MG63 (cell line): Measurements from ENCODE around the gene SUPT3H. TPM values are rescaled to one million over a fixed set of nuclear protein-coding genes. Genes with fewer than 3 reads are reported as not detected.
"Not testable (repeated sequence)": the region's sequence is repeated elsewhere in the genome, so short reads cannot be mapped to it uniquely, and the experiment has no call there.

Experiments
- DNase-seq: peaks from one replicate; pipeline ENCODE4 v3.0.0-alpha.2; 2020
- H3K27me3 ChIP-seq: fragments of 250-450 bp; sonication (Bioruptor Pico); 2 replicates; pipeline ENCODE4 v1.5.1; 2020; ENCODE audit warnings: mild to moderate bottlenecking, moderate library complexity
- H3K36me3 ChIP-seq: fragments of 250-450 bp; sonication (Bioruptor Pico); 2 replicates; pipeline ENCODE4 v1.5.1; 2020; ENCODE audit warnings: mild to moderate bottlenecking, moderate library complexity
- H3K4me3 ChIP-seq: fragments of 250-450 bp; sonication (Bioruptor Pico); 2 replicates; pipeline ENCODE4 v1.5.1; 2020; ENCODE audit warnings: mild to moderate bottlenecking, moderate library complexity
- H3K9me3 ChIP-seq: fragments of 250-450 bp; sonication (Bioruptor Pico); 2 replicates; pipeline ENCODE4 v1.5.1; 2020; ENCODE audit warnings: mild to moderate bottlenecking, moderate library complexity
- total RNA-seq: library from RNA; depleted of rRNA; stranded (reverse); fragments of >200 nt; shearing (Covaris generic); gene quantifications from 2 replicates; pipeline ENCODE4 v1.2.3, GENCODE V29; 2014; ENCODE audit warnings: low replicate concordance

SUPT3H gene
- total RNA-seq, 1 experiment from 2014 or later, result not detected

DNA sequence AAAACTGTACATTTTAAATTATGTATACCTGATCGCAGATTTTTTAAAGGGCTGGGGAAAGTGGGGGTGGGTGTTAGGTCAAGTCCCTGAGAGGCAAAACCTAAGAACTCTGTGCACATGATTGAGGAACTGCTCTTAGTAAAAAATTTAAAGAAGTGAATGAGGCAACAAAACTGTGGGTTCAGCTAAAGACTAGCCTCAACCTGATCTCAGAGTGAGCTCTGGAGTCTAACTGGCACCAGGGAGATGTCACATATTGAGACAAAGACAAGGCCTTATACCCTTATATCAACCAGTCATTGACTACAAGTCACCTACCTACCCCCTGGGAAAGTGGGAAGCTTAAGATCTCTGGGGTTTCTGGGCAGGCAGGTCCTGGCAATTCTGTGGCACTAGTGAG, 77.0 kb downstream of the SUPT3H start:
- DNase-seq, result no peak
- H3K9me3 ChIP-seq, result no peaks in the 10 kb centered on the region
- no peak overlapping the region for H3K4me3 ChIP-seq
- H3K27me3 ChIP-seq, result no peaks in the 10 kb centered on the region
- H3K36me3 ChIP-seq, result no peaks in the 10 kb centered on the region

DNA sequence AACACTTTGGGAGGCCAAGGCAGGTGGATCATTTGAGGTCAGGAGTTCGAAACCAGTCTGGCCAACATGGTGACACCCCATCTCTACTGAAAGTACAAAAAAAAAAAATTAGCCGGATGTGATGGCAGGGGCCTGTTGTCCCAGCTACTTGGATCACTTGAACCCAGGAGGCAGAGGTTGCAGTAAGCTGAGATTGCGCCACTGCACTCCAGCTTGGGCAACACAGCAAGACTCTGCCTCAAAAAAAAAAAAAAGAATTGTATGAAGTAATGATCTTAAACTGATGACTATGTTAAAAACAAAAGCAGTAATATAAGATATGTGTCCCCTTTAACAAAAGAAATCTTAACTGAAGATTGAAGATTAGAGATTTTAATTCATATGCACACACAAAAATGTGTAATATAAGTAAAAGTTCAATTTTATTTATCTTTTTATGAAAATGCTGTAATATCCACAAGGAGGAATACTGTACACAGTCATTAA, 78.6 kb downstream of the SUPT3H start:
- Histone ChIP-seq H3K4me3 (no peak overlapping the region), H3K9me3 (no peaks in the 10 kb centered on the region), H3K27me3 (no peaks in the 10 kb centered on the region), H3K36me3 (no peaks in the 10 kb centered on the region)
- DNase-seq, result no peak

DNA sequence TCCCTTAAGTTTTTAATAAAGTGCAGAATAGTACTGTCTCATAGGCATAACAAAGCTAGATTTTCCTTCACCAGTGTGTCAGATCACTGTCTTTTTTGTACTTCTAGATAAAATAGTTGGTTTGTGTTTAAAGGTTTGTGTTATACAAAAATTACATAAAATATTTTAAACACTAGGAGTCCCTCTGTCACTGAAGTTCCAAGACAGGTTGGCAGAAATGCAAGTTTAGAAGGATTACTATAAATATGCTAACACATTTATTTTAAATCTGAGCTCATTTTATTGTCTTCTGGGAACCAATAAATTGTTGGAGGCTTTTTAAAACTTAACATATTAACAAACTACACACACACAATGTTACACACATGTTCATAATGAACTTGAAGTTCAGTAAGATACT, 80.4 kb downstream of the SUPT3H start:
- H3K36me3 ChIP-seq, result no peaks in the 10 kb centered on the region
- H3K27me3 ChIP-seq, result no peaks in the 10 kb centered on the region
- DNase-seq, result no peak
- H3K4me3 ChIP-seq, result no peak overlapping the region
- H3K9me3 ChIP-seq, result no peaks in the 10 kb centered on the region

DNA sequence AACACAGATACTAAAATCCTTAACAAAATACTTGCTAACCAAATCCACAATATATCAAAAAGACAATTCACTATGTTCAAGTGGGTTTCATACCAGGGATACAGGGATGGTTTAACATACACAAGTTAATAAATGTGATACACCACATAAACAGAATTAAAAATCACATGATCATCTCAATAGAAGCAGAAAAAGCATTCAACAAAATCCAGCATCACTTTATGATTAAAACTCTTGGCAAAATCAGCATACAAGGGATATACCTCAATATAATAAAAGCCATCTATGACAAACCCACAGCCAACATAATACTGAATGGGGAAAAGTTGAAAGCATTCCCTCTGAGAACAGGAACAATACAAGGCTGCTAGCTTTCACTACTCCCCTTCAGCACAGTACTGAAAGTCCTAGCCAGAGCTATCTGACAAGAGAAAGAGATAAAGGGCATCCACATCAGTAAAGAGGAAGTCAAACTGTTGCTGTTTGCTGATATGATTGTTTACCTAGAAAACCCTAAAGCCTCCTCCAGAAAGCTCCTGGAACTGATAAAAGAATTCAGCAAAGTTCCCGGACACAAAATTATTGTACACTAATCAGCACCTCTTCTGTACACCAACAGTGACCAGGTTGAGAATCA, 83.6 kb downstream of the SUPT3H start:
- DNase-seq, H3K36me3 ChIP-seq, H3K9me3 ChIP-seq, H3K4me3 ChIP-seq, H3K27me3 ChIP-seq: not testable (repeated sequence)

GRCh38 chr6:45293306-45293705, 84.4 kb downstream of the SUPT3H start:
- peaks cover 7% of the 10 kb centered on the region; the same call in 1 of the 2 replicates for H3K27me3 ChIP-seq
- no peak overlapping the region for H3K4me3 ChIP-seq
- no peaks in the 10 kb centered on the region for H3K9me3 ChIP-seq
- H3K36me3 ChIP-seq, result no peaks in the 10 kb centered on the region
- DNase-seq, result no peak

GRCh38 chr6:45289751-45290514, 87.8 kb downstream of the SUPT3H start:
- Histone ChIP-seq H3K9me3 (peaks cover 2% of the 10 kb centered on the region; the same call in 1 of the 2 replicates), H3K36me3 (no peaks in the 10 kb centered on the region), H3K4me3 (no peak overlapping the region), H3K27me3 (peaks cover 7% of the 10 kb centered on the region; the same call in 1 of the 2 replicates)
- DNase-seq, result no peak

- not testable (repeated sequence) for H3K27me3 ChIP-seq, DNase-seq, H3K9me3 ChIP-seq, H3K36me3 ChIP-seq, H3K4me3 ChIP-seq
These were observed 91.0 kb downstream of the SUPT3H start for GRCh38 chr6:45286707-45287106.

DNA sequence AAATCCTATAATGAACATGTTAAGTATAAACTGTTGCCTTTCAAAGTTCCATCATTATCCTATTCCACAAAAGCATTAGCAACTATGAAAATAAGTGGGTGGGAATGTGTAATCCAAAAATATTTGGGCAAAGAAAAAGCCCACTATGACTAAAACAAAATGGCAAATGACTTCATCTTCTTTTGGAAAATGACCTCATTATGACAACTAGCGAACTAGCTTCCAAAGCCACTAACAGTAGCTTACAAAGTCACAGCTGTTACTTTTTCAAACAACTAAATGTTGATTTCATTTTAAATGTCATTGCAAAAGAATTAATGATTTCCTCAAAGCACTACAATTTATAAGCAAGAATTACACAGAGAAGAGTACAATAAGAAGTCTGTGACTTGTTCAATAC, 99.4 kb downstream of the SUPT3H start:
- H3K9me3 ChIP-seq, result no peaks in the 10 kb centered on the region

GRCh38 chr6:45277741-45278140, 100.0 kb downstream of the SUPT3H start:
- not testable (repeated sequence) for H3K4me3 ChIP-seq, DNase-seq, H3K9me3 ChIP-seq, H3K27me3 ChIP-seq, H3K36me3 ChIP-seq

More for the DNA sequence above, 99.4 kb downstream of the SUPT3H start:
- DNase-seq, result no peak
- Histone ChIP-seq H3K36me3 (no peaks in the 10 kb centered on the region), H3K27me3 (no peaks in the 10 kb centered on the region; the same call in 1 of the 2 replicates), H3K4me3 (no peak overlapping the region)

- no peak for DNase-seq
- Histone ChIP-seq H3K9me3 (no peaks in the 10 kb centered on the region), H3K27me3 (no peaks in the 10 kb centered on the region; the same call in 1 of the 2 replicates), H3K36me3 (no peaks in the 10 kb centered on the region), H3K4me3 (no peak overlapping the region)
These were observed 102.4 kb downstream of the SUPT3H start for GRCh38 chr6:45275358-45275757.

GRCh38 chr6:45272626-45273025, 105.1 kb downstream of the SUPT3H start:
- DNase-seq, result no peak
- Histone ChIP-seq H3K36me3 (no peaks in the 10 kb centered on the region), H3K27me3 (no peaks in the 10 kb centered on the region; the same call in 1 of the 2 replicates), H3K9me3 (no peaks in the 10 kb centered on the region), H3K4me3 (no peak overlapping the region)

GRCh38 chr6:45265246-45265645, 112.5 kb downstream of the SUPT3H start:
- no peak for DNase-seq
- no peaks in the 10 kb centered on the region for H3K27me3 ChIP-seq
- no peak overlapping the region for H3K4me3 ChIP-seq
- H3K36me3 ChIP-seq, result no peaks in the 10 kb centered on the region
- H3K9me3 ChIP-seq, result no peaks in the 10 kb centered on the region

GRCh38 chr6:45260696-45261095, 117.0 kb downstream of the SUPT3H start:
- Histone ChIP-seq H3K4me3 (no peak overlapping the region), H3K9me3 (no peaks in the 10 kb centered on the region), H3K36me3 (no peaks in the 10 kb centered on the region), H3K27me3 (no peaks in the 10 kb centered on the region)
- no peak for DNase-seq

DNA sequence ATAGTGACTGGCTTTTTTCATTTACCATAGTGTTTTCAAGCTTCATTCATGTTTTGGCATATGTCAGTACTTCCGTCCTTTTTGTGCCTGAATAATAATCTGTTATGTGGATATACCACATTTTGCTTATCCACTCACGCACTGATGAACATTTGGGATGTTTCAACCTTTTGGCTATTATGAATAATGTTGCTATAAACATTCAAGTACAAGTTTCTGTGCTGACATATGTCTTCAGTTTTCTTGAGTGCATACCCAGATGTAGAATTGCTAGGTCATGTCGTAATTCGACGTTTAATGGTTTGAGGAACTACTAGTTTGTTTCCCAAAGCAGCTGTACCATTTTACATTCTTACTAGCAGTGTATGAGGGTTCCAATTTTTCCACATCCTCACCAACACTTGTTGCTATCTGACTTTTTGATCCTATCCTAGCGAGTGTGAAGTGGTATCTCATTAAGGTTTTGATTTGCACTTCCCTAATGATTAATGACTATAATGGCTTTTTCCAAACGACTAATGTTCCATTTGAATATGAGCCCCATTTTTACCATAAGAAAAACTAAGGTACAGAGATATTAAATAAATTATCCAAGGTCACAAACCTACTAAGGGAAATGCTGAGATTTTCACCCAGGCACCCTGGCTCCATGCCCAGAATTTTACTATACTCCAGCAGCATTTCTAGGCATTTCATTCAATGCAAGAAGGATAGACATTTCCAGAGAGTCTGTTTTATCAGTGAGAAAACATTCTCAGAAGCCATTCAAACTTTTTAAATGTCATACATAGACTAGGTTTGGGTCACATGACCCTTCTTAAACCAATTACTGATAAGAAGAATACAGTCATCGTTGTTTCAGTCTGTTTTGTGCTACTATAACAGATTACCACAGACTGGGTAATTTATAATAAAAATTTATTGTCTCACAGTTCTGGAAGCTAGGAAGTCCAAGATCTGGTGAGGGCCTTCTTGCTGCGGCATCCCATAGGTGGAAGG, 120.7 kb downstream of the SUPT3H start:
- H3K9me3 ChIP-seq, result no peaks in the 10 kb centered on the region
- H3K36me3 ChIP-seq, result no peaks in the 10 kb centered on the region
- DNase-seq, result no peak
- no peak overlapping the region for H3K4me3 ChIP-seq
- H3K27me3 ChIP-seq, result peaks cover under 1% of the 10 kb centered on the region; the same call in 1 of the 2 replicates

GRCh38 chr6:45255434-45255833, 122.3 kb downstream of the SUPT3H start:
- peaks cover 5% of the 10 kb centered on the region for H3K27me3 ChIP-seq

GRCh38 chr6:45254253-45254652, 123.5 kb downstream of the SUPT3H start:
- Histone ChIP-seq H3K36me3 (no peaks in the 10 kb centered on the region), H3K27me3 (peaks cover 5% of the 10 kb centered on the region), H3K9me3 (no peaks in the 10 kb centered on the region), H3K4me3 (no peak overlapping the region)
- DNase-seq, result no peak

More at GRCh38 chr6:45255434-45255833, 122.3 kb downstream of the SUPT3H start:
- DNase-seq, result no peak
- Histone ChIP-seq H3K9me3 (no peaks in the 10 kb centered on the region), H3K4me3 (no peak overlapping the region), H3K36me3 (no peaks in the 10 kb centered on the region)

DNA sequence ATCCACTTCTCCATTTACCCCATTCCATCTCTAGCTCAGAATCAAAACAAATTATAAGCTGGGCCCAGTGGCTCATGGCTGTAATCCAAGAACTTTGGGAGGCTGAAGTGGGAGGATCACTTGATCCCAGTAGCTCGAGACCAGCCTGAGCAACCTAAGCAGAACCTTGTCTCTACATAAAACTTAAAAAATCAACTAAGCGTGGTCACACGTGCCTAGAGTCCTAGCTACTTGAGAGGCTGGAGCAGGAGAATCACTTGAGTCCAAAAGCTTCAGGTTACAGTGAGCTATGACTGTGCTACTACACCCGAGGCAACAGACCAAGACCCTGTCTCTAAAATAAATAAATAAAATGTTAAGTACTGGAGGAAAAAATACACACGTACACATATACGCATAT, 124.3 kb downstream of the SUPT3H start:
- Histone ChIP-seq H3K4me3 (no peak overlapping the region), H3K36me3 (no peaks in the 10 kb centered on the region), H3K27me3 (peaks cover 5% of the 10 kb centered on the region), H3K9me3 (no peaks in the 10 kb centered on the region)
- no peak for DNase-seq
